Measurements from ENCODE around the gene LLGL1. TPM values are rescaled to one million over a fixed set of nuclear protein-coding genes. Genes with fewer than 3 reads are reported as not detected.

The LLGL1 gene
- total RNA-seq, 2 experiments from 2014 or later: 23.8 to 24.8 TPM

GRCh38 chr17:18185832-18186626, 39.4 kb upstream of the LLGL1 start:
- no peaks in the 10 kb centered on the region for H3K9me3 Mint-ChIP-seq (ENCODE audit: low read depth)
- H3K4me3 Mint-ChIP-seq: peak overlapping the region; percentile 90
- peaks cover 54% of the 10 kb centered on the region for H3K36me3 Mint-ChIP-seq
- H3K27me3 Mint-ChIP-seq: no peaks in the 10 kb centered on the region
- no peak for ATAC-seq
- CTCF ChIA-PET: interaction anchor here (1.6 kb wide), 1 partner anchor 45 kb away, joined by 7 read pairs; no protein-coding TSS in a partner anchor
- H3K27ac Mint-ChIP-seq: peak overlapping the region; percentile 97
- DNase-seq: peak; percentile 47
- H3K4me1 Mint-ChIP-seq: peaks cover 59% of the 10 kb centered on the region

GRCh38 chr17:18186627-18186982, 38.8 kb upstream of the LLGL1 start:
- peaks cover 54% of the 10 kb centered on the region for H3K36me3 Mint-ChIP-seq
- peaks cover 57% of the 10 kb centered on the region for H3K4me1 Mint-ChIP-seq
- peak overlapping the region; percentile 97 for H3K27ac Mint-ChIP-seq
- peak overlapping the region; percentile 90 for H3K4me3 Mint-ChIP-seq
- no peaks in the 10 kb centered on the region for H3K27me3 Mint-ChIP-seq
- H3K9me3 Mint-ChIP-seq (ENCODE audit: low read depth): no peaks in the 10 kb centered on the region
- ATAC-seq (no peak), DNase-seq (no peak)
- CTCF ChIA-PET: interaction anchor here (1.6 kb wide), 1 partner anchor 46 kb away, joined by 7 read pairs; no protein-coding TSS in a partner anchor

- ATAC-seq (no peak), DNase-seq (no peak)
- H3K27ac Mint-ChIP-seq: peak overlapping the region; percentile 97
- peaks cover 55% of the 10 kb centered on the region for H3K36me3 Mint-ChIP-seq
- CTCF ChIA-PET: interaction anchor here (1.0 to 1.4 kb wide), 3 partner anchors 18 to 141 kb away, joined by 3 to 5 read pairs (median 3); no protein-coding TSS in a partner anchor
- H3K4me1 Mint-ChIP-seq: peaks cover 51% of the 10 kb centered on the region
- peak overlapping the region; percentile 90 for H3K4me3 Mint-ChIP-seq
- no peaks in the 10 kb centered on the region for H3K27me3 Mint-ChIP-seq
- H3K9me3 Mint-ChIP-seq (ENCODE audit: low read depth): no peaks in the 10 kb centered on the region
Observed at GRCh38 chr17:18187226-18187625, 38.2 kb upstream of the LLGL1 start.

- Mint-ChIP-seq H3K4me1 (peaks cover 54% of the 10 kb centered on the region), H3K36me3 (peaks cover 59% of the 10 kb centered on the region), H3K4me3 (peak overlapping the region; percentile 90), H3K9me3 (ENCODE audit: low read depth) (no peaks in the 10 kb centered on the region), H3K27ac (peak overlapping the region; percentile 97), H3K27me3 (no peaks in the 10 kb centered on the region)
- ATAC-seq (no peak), DNase-seq (peak; percentile 75)
- CTCF ChIA-PET: interaction anchor here (0.6 to 1.6 kb wide), 6 partner anchors 12 to 140 kb away, joined by 3 to 5 read pairs (median 3); no protein-coding TSS in a partner anchor
Observed at GRCh38 chr17:18187821-18188761, 37.3 kb upstream of the LLGL1 start.

GRCh38 chr17:18190628-18191235, 34.7 kb upstream of the LLGL1 start:
- CTCF ChIA-PET: interaction anchor here (0.7 to 1.6 kb wide), 3 partner anchors 19 to 400 kb away, joined by 3 to 4 read pairs (median 3); no protein-coding TSS in a partner anchor
- Mint-ChIP-seq H3K27me3 (no peaks in the 10 kb centered on the region), H3K27ac (peak overlapping the region; percentile 35), H3K4me1 (peaks cover 54% of the 10 kb centered on the region), H3K4me3 (no peak overlapping the region), H3K9me3 (ENCODE audit: low read depth) (no peaks in the 10 kb centered on the region), H3K36me3 (peaks cover 57% of the 10 kb centered on the region)
- no peak for ATAC-seq
- no peak for DNase-seq

GRCh38 chr17:18191236-18191667, 34.2 kb upstream of the LLGL1 start:
- Mint-ChIP-seq H3K36me3 (peaks cover 55% of the 10 kb centered on the region), H3K27me3 (no peaks in the 10 kb centered on the region), H3K4me1 (peaks cover 50% of the 10 kb centered on the region), H3K4me3 (no peak overlapping the region), H3K9me3 (ENCODE audit: low read depth) (no peaks in the 10 kb centered on the region), H3K27ac (no peak overlapping the region)
- CTCF ChIA-PET: interaction anchor here (1.3 kb wide), 1 partner anchor 9 kb away, joined by 5 read pairs; the partner anchor contains the start of gene ALKBH5
- DNase-seq (no peak), ATAC-seq (no peak)

GRCh38 chr17:18191967-18192366, 33.5 kb upstream of the LLGL1 start:
- no peak for DNase-seq
- Mint-ChIP-seq H3K27me3 (no peaks in the 10 kb centered on the region), H3K27ac (no peak overlapping the region), H3K4me3 (no peak overlapping the region), H3K9me3 (ENCODE audit: low read depth) (no peaks in the 10 kb centered on the region), H3K36me3 (peaks cover 53% of the 10 kb centered on the region), H3K4me1 (peaks cover 42% of the 10 kb centered on the region)
- no peak for ATAC-seq
- CTCF ChIA-PET: interaction anchor here (0.7 to 1.5 kb wide), 3 partner anchors 9 to 25 kb away, joined by 3 to 5 read pairs (median 3); partner anchors contain the start of gene ALKBH5

- H3K27me3 Mint-ChIP-seq: no peaks in the 10 kb centered on the region
- no peak for ATAC-seq
- CTCF ChIA-PET: interaction anchor here (1.6 kb wide), 1 partner anchor 11 kb away, joined by 6 read pairs; the partner anchor contains the start of gene ALKBH5
- H3K27ac Mint-ChIP-seq: no peak overlapping the region
- H3K36me3 Mint-ChIP-seq: peaks cover 42% of the 10 kb centered on the region
- H3K9me3 Mint-ChIP-seq (ENCODE audit: low read depth): no peaks in the 10 kb centered on the region
- DNase-seq: no peak
- H3K4me3 Mint-ChIP-seq: no peak overlapping the region
- peaks cover 38% of the 10 kb centered on the region for H3K4me1 Mint-ChIP-seq
Observed at GRCh38 chr17:18194394-18194793, 31.0 kb upstream of the LLGL1 start.

- DNase-seq (no peak), ATAC-seq (no peak)
- Mint-ChIP-seq H3K36me3 (peaks cover 38% of the 10 kb centered on the region), H3K27ac (no peak overlapping the region), H3K27me3 (no peaks in the 10 kb centered on the region), H3K4me1 (peaks cover 35% of the 10 kb centered on the region), H3K4me3 (no peak overlapping the region), H3K9me3 (ENCODE audit: low read depth) (no peaks in the 10 kb centered on the region)
- CTCF ChIA-PET: no interaction called here
Observed at GRCh38 chr17:18194804-18195203, 30.6 kb upstream of the LLGL1 start.

GRCh38 chr17:18195246-18195645, 30.2 kb upstream of the LLGL1 start:
- Mint-ChIP-seq H3K27ac (no peak overlapping the region), H3K27me3 (no peaks in the 10 kb centered on the region), H3K4me1 (peaks cover 35% of the 10 kb centered on the region), H3K36me3 (peaks cover 38% of the 10 kb centered on the region), H3K4me3 (no peak overlapping the region), H3K9me3 (ENCODE audit: low read depth) (no peaks in the 10 kb centered on the region)
- DNase-seq (no peak), ATAC-seq (no peak)
- CTCF ChIA-PET: no interaction called here

- Mint-ChIP-seq H3K9me3 (ENCODE audit: low read depth) (no peaks in the 10 kb centered on the region), H3K27ac (no peak overlapping the region), H3K27me3 (no peaks in the 10 kb centered on the region), H3K4me1 (peaks cover 24% of the 10 kb centered on the region), H3K36me3 (peaks cover 36% of the 10 kb centered on the region), H3K4me3 (no peak overlapping the region)
- no peak for ATAC-seq
- CTCF ChIA-PET: interaction anchor here (0.7 to 2.6 kb wide), 2 partner anchors 14 to 21 kb away, joined by 3 to 8 read pairs; partner anchors contain the start of gene ALKBH5
- no peak for DNase-seq
Observed at GRCh38 chr17:18197535-18198194, 27.8 kb upstream of the LLGL1 start.

GRCh38 chr17:18198530-18198929, 26.9 kb upstream of the LLGL1 start:
- no peak overlapping the region for H3K27ac Mint-ChIP-seq

More at GRCh38 chr17:18198530-18198929, 26.9 kb upstream of the LLGL1 start:
- H3K4me1 Mint-ChIP-seq: peaks cover 23% of the 10 kb centered on the region
- DNase-seq: no peak
- no peak for ATAC-seq
- H3K36me3 Mint-ChIP-seq: peaks cover 35% of the 10 kb centered on the region
- CTCF ChIA-PET: interaction anchor here (1.0 to 2.6 kb wide), 2 partner anchors 15 to 19 kb away, joined by 3 to 8 read pairs; partner anchors contain the start of gene ALKBH5
- no peak overlapping the region for H3K4me3 Mint-ChIP-seq
- no peaks in the 10 kb centered on the region for H3K27me3 Mint-ChIP-seq
- no peaks in the 10 kb centered on the region for H3K9me3 Mint-ChIP-seq (ENCODE audit: low read depth)
